Testis (tissue), 2 donors: ENCODE results near the gene LENG8.

Experiments
- POLR2A ChIP-seq: fragments of 450-650 bp; IDR thresholded peaks from one replicate; pipeline ENCODE4 v1.6.1; 2017; ENCODE audit warnings: antibody characterized with exemption, mild to moderate bottlenecking, moderate library complexity
- TF ChIP-seq, protein P1 (sequence below), 3 experiments: fragments of 450-650 bp in 2 of 3; fragments of 200-600 bp in 1 of 3; sonication (generic) in 1 of 3; IDR thresholded peaks; one replicate each; pipeline ENCODE4 v1.5.1; 2016 to 2019; ENCODE audit warnings: antibody characterized with exemption in 3 of 3, mild to moderate bottlenecking in 2 of 3, moderate library complexity in 1 of 3

DNA sequence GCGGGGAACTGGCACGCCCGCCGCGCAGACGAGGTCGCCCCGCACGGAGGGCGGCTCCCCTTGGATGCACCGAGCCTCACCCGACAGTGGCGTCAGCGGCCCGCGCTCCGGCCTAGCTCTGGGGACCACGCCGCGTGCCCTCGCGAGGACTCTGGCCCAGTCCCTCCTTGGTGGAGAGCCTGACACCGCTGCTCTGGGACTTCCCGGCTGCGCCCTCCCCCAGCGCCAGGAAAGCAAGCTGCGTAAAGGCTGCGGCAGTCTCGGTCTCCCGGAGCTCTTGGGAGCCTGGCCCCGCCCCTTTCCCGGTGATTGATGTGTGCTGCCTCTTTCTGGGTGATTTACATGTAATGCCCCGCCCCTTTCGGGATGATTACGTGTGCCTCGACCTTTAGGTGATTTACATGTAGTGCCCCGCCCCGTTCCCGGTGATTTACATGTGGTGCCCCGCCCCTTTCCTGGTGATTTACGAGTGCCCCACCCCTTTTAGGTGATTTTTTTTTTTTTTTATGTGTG is 14.6 kb downstream of the LENG8 start, which contains the start of gene LENG9:
- TF ChIP-seq, protein P1, sequence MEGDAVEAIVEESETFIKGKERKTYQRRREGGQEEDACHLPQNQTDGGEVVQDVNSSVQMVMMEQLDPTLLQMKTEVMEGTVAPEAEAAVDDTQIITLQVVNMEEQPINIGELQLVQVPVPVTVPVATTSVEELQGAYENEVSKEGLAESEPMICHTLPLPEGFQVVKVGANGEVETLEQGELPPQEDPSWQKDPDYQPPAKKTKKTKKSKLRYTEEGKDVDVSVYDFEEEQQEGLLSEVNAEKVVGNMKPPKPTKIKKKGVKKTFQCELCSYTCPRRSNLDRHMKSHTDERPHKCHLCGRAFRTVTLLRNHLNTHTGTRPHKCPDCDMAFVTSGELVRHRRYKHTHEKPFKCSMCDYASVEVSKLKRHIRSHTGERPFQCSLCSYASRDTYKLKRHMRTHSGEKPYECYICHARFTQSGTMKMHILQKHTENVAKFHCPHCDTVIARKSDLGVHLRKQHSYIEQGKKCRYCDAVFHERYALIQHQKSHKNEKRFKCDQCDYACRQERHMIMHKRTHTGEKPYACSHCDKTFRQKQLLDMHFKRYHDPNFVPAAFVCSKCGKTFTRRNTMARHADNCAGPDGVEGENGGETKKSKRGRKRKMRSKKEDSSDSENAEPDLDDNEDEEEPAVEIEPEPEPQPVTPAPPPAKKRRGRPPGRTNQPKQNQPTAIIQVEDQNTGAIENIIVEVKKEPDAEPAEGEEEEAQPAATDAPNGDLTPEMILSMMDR (IDR thresholded peaks at IDR 0.05), result no peak
- peak; percentile 68 for TF ChIP-seq POLR2A
